ENCODE data around the gene TOR1A.

TOR1A gene

DNA sequence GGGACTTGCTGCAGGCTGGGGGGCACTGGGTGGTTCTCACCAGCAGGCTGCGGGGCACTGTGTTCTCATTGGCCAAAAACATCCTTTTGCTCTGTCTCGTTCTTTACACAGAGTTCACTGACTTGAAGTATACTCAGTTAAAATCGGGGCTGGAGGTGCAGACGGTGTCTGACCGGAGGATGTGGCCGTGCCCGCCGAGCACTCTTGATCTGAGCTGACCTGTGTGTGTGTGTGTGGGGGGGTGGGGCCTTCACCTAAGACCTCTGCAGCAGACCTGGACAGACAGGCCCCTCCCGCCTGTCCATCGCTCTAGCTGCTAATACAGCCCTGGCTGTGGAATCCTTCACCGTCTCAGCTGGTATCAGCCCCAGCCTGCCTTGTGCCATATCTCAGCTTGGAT, 13.8 kb downstream of the TOR1A start:
- TF ChIP-seq, protein P1, sequence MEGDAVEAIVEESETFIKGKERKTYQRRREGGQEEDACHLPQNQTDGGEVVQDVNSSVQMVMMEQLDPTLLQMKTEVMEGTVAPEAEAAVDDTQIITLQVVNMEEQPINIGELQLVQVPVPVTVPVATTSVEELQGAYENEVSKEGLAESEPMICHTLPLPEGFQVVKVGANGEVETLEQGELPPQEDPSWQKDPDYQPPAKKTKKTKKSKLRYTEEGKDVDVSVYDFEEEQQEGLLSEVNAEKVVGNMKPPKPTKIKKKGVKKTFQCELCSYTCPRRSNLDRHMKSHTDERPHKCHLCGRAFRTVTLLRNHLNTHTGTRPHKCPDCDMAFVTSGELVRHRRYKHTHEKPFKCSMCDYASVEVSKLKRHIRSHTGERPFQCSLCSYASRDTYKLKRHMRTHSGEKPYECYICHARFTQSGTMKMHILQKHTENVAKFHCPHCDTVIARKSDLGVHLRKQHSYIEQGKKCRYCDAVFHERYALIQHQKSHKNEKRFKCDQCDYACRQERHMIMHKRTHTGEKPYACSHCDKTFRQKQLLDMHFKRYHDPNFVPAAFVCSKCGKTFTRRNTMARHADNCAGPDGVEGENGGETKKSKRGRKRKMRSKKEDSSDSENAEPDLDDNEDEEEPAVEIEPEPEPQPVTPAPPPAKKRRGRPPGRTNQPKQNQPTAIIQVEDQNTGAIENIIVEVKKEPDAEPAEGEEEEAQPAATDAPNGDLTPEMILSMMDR (conservative IDR thresholded peaks at IDR 0.05; ENCODE audit: low read depth, low read length) = no peak
- H2AFZ ChIP-seq (ENCODE audit: low read depth) = no peak overlapping the region
- H3K79me2 ChIP-seq (ENCODE audit: insufficient read depth, low read depth) = no peaks in the 10 kb centered on the region
- no peak overlapping the region for H3K9ac ChIP-seq
- H3K27me3 ChIP-seq (ENCODE audit: insufficient read depth, low read depth) = no peaks in the 10 kb centered on the region
- no peaks in the 10 kb centered on the region for H3K4me1 ChIP-seq (ENCODE audit: low read depth, poor library complexity, severe bottlenecking)
- no peaks in the 10 kb centered on the region for H4K20me1 ChIP-seq (ENCODE audit: insufficient read depth)
- H3K4me2 ChIP-seq = no peak overlapping the region
- no peak overlapping the region for H3K4me3 ChIP-seq (IDR thresholded peaks at IDR 0.05; ENCODE audit: insufficient read depth, low read depth, low read length)
- no peaks in the 10 kb centered on the region for H3K36me3 ChIP-seq (ENCODE audit: insufficient read depth)
- H3K27ac ChIP-seq = no peak overlapping the region

DNA sequence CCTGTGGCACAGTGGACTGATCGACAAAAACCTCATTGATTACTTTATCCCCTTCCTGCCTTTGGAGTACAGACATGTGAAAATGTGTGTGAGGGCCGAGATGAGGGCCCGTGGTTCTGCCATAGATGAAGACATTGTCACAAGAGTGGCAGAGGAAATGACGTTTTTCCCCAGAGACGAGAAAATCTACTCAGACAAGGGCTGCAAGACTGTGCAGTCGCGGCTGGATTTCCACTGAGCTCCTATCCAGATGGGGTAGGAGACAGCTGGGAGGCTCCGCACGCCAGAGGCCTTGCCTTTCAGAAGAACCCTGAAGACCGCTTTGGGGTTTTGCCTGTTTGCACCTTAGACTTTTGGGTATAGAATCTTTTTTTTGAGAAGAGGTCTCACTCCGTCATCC, 14.6 kb downstream of the TOR1A start:
- H3K27me3 ChIP-seq (ENCODE audit: insufficient read depth, low read depth) = no peaks in the 10 kb centered on the region
- H4K20me1 ChIP-seq (ENCODE audit: insufficient read depth) = no peaks in the 10 kb centered on the region
- no peak overlapping the region for H3K9ac ChIP-seq
- H3K4me1 ChIP-seq (ENCODE audit: low read depth, poor library complexity, severe bottlenecking) = peaks cover 1% of the 10 kb centered on the region
- H3K27ac ChIP-seq = no peak overlapping the region
- H2AFZ ChIP-seq (ENCODE audit: low read depth) = no peak overlapping the region
- TF ChIP-seq, protein P1 (conservative IDR thresholded peaks at IDR 0.05; ENCODE audit: low read depth, low read length) = no peak
- no peaks in the 10 kb centered on the region for H3K36me3 ChIP-seq (ENCODE audit: insufficient read depth)
- no peaks in the 10 kb centered on the region for H3K79me2 ChIP-seq (ENCODE audit: insufficient read depth, low read depth)
- no peak overlapping the region for H3K4me3 ChIP-seq (IDR thresholded peaks at IDR 0.05; ENCODE audit: insufficient read depth, low read depth, low read length)
- no peak overlapping the region for H3K4me2 ChIP-seq

DNA sequence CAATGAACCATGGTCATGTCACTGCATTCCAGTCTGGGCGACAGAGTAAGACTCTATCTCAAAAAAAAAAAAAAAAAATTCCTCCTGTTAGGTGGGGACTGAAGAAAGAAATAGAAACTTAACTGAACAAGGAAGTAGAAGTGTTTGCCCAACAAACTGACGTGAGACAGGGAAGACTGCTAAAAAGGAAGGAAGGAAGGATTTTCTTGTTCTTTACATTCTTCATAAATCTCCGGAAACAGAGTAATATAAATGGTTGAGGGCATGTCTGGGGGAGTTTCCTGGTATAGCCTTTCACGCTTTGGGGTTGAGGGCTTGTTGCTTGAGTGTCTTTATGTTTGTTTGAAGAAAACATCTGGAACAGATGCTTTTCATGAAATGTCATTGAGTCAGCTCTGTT, 17.9 kb downstream of the TOR1A start:
- no peak overlapping the region for H2AFZ ChIP-seq (ENCODE audit: low read depth)
- H3K27ac ChIP-seq = no peak overlapping the region
- H3K4me1 ChIP-seq (ENCODE audit: low read depth, poor library complexity, severe bottlenecking) = peaks cover 7% of the 10 kb centered on the region
- no peaks in the 10 kb centered on the region for H3K36me3 ChIP-seq (ENCODE audit: insufficient read depth)
- no peaks in the 10 kb centered on the region for H3K27me3 ChIP-seq (ENCODE audit: insufficient read depth, low read depth)
- no peak overlapping the region for H3K4me2 ChIP-seq
- no peak overlapping the region for H3K9ac ChIP-seq
- H4K20me1 ChIP-seq (ENCODE audit: insufficient read depth) = no peaks in the 10 kb centered on the region
- H3K4me3 ChIP-seq (IDR thresholded peaks at IDR 0.05; ENCODE audit: insufficient read depth, low read depth, low read length) = no peak overlapping the region
- TF ChIP-seq, protein P1 (conservative IDR thresholded peaks at IDR 0.05; ENCODE audit: low read depth, low read length) = no peak
- H3K79me2 ChIP-seq (ENCODE audit: insufficient read depth, low read depth) = no peaks in the 10 kb centered on the region

DNA sequence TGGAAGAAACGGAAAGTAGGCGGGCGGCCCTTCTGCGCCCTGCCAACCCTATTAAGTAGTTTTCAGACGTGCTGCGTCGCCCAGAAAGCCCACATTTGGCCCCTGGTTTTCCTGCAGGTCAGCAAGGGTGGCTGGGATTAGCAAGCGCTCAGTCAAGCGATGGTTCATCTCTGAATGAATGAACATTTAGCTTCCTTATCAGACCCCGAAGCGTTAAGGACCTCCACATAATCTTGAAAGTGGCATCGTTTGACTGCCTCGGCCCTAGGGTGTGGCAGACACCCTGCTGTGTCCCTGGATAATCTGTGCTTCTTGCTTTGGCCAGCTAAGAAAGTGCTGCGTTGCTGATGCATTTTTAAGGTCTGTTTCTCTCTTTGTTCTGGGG, 20.3 kb downstream of the TOR1A start:
- Histone ChIP-seq H3K4me3 (IDR thresholded peaks at IDR 0.05; ENCODE audit: insufficient read depth, low read depth, low read length) (no peak overlapping the region), H3K36me3 (ENCODE audit: insufficient read depth) (no peaks in the 10 kb centered on the region), H3K4me2 (peak overlapping the region; percentile 68), H3K9ac (peak overlapping the region; percentile 45), H3K27ac (peak overlapping the region; percentile 29; the same call in 1 of the 2 replicates), H2AFZ (ENCODE audit: low read depth) (peak overlapping the region; percentile 79), H3K4me1 (ENCODE audit: low read depth, poor library complexity, severe bottlenecking) (peaks cover 7% of the 10 kb centered on the region), H3K27me3 (ENCODE audit: insufficient read depth, low read depth) (no peaks in the 10 kb centered on the region), H4K20me1 (ENCODE audit: insufficient read depth) (no peaks in the 10 kb centered on the region), H3K79me2 (ENCODE audit: insufficient read depth, low read depth) (no peaks in the 10 kb centered on the region)
- TF ChIP-seq, protein P1 (conservative IDR thresholded peaks at IDR 0.05; ENCODE audit: low read depth, low read length) = no peak
